MM.1S (cell line): ENCODE measurements around the gene HIC1.

Experiments
- EZH2 ChIP-seq: fragments of 300-600 bp; sonication (generic); optimal IDR thresholded peaks from 2 replicates; pipeline ENCODE3; 2017; ENCODE audit warnings: low read depth, mild to moderate bottlenecking, antibody characterized with exemption, low read length, mixed read lengths
- EZH2phosphoT487 ChIP-seq: fragments of 300-600 bp; sonication (generic); IDR thresholded peaks from 2 replicates; pipeline ENCODE4 v1.6.1; 2018; ENCODE audit warnings: antibody characterized with exemption, low read length
- TF ChIP-seq, protein P1 (sequence below): fragments of 300-600 bp; sonication (generic); IDR thresholded peaks from 2 replicates; pipeline ENCODE4 v1.5.1; 2016; ENCODE audit warnings: antibody characterized with exemption, low read length, mixed read lengths

DNA sequence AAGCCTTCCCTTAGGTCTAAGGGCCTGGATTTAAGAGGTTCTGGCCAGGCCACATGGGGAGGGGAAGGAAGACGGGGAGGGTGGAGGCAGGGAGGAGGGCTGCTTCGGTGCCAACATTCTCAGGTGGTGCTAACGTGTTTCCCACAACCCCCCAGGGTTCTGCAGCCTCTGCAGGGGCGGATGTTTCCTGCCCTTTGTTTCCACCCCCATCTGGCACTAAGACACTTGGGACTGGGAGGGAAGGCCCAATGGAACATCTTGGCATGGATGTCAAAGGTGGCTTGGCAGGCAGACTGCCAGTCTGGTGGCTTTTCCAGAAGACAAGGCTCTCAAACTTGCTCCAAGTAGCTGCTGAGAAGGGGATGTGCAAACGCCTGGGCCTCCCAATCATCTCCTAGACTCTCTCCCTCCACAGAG is 12.7 kb downstream of the HIC1 start:
- TF ChIP-seq, protein P1, sequence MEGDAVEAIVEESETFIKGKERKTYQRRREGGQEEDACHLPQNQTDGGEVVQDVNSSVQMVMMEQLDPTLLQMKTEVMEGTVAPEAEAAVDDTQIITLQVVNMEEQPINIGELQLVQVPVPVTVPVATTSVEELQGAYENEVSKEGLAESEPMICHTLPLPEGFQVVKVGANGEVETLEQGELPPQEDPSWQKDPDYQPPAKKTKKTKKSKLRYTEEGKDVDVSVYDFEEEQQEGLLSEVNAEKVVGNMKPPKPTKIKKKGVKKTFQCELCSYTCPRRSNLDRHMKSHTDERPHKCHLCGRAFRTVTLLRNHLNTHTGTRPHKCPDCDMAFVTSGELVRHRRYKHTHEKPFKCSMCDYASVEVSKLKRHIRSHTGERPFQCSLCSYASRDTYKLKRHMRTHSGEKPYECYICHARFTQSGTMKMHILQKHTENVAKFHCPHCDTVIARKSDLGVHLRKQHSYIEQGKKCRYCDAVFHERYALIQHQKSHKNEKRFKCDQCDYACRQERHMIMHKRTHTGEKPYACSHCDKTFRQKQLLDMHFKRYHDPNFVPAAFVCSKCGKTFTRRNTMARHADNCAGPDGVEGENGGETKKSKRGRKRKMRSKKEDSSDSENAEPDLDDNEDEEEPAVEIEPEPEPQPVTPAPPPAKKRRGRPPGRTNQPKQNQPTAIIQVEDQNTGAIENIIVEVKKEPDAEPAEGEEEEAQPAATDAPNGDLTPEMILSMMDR, result no peak
- TF ChIP-seq EZH2 (no peak), EZH2phosphoT487 (no peak)
